B cell (primary cell): ENCODE data around the gene NOS1AP. TPM values are rescaled to one million over a fixed set of nuclear protein-coding genes. Genes with fewer than 3 reads are reported as not detected.

ENCODE experiments used
- ATAC-seq: fragments of 200-7000 bp; cut with Tn5 transposase; one replicate; pipeline ENCODE4 v1.10.0; 2021; ENCODE audit warnings: low read depth, mild to moderate bottlenecking, moderate number of reproducible peaks, moderate library complexity
- CTCF ChIA-PET: fragments of 350-600 bp; sonication (Branson Sonifier 250); formaldehyde crosslinking; loops from one replicate; lab custom pipeline; 2021; ENCODE audit warnings: antibody characterized with exemption, inconsistent platforms; lab: Charles Lee
- POLR2A ChIA-PET: fragments of 350-600 bp; sonication (Branson Sonifier 250); formaldehyde crosslinking; loops from one replicate; lab custom pipeline; 2021; ENCODE audit warnings: antibody characterized with exemption; lab: Charles Lee
- DNase-seq: peaks from one replicate; pipeline ENCODE4 v3.0.0; 2013
- H2AFZ ChIP-seq: 2 replicates; pipeline ENCODE4 v1.6.1; 2012; ENCODE audit warnings: mild to moderate bottlenecking, low read depth, low read length; ENCODE audit not compliant: insufficient read depth, poor library complexity, severe bottlenecking
- H3K27ac ChIP-seq, 2 donors: 1 replicate in 1 of 2; 2 replicates in 1 of 2; pipeline ENCODE4 v1.5.1; 2012 to 2013; ENCODE audit warnings: low read length in 2 of 2, mild to moderate bottlenecking in 2 of 2, moderate library complexity in 1 of 2
- H3K27me3 ChIP-seq, 4 experiments: fragments of 200-600 bp in 1 of 4; sonication (generic) in 1 of 4; replicated peaks in 1 of 4; 1 replicate in 2 of 4; 2 replicates in 2 of 4; pipeline versions ENCODE4 v1.6.1 to v1.7.0; 2013 to 2016; ENCODE audit warnings: low read length in 3 of 4, mild to moderate bottlenecking in 2 of 4, mixed read lengths in 1 of 4, moderate library complexity in 1 of 4; ENCODE audit not compliant: insufficient read depth in 4 of 4, control insufficient read depth in 3 of 4; ENCODE audit errors: control extremely low read depth in 1 of 4
- H3K36me3 ChIP-seq, 2 experiments: replicated peaks in 1 of 2; 1 replicate in 1 of 2; 2 replicates in 1 of 2; pipeline versions ENCODE4 v1.6.1 to v1.7.1; 2013; ENCODE audit warnings: low read length in 1 of 2; ENCODE audit not compliant: insufficient read depth in 2 of 2, control insufficient read depth in 1 of 2; ENCODE audit errors: control extremely low read depth in 1 of 2, extremely low read depth in 1 of 2
- H3K4me1 ChIP-seq, 2 donors: fragments of 200-600 bp in 1 of 2; sonication (generic) in 1 of 2; 1 replicate in 1 of 2; 2 replicates in 1 of 2; pipeline versions ENCODE4 v1.5.1 to v1.6.1; 2013 to 2017; ENCODE audit warnings: low read length in 2 of 2; ENCODE audit not compliant: control insufficient read depth in 2 of 2, insufficient read depth in 2 of 2
- H3K4me2 ChIP-seq: replicated peaks from 2 replicates; pipeline ENCODE3; 2012; ENCODE audit warnings: mild to moderate bottlenecking, low read depth, low read length; ENCODE audit not compliant: poor library complexity, severe bottlenecking
- H3K4me3 ChIP-seq, 5 experiments: fragments of 200-600 bp in 1 of 5; sonication (generic) in 1 of 5; 1 replicate in 3 of 5; 2 replicates in 2 of 5; pipeline versions ENCODE4 v1.5.1 to v1.7.0; 2011 to 2016; ENCODE audit warnings: low read length in 4 of 5, mild to moderate bottlenecking in 4 of 5, low read depth in 2 of 5, control low read depth in 1 of 5, moderate library complexity in 1 of 5; ENCODE audit not compliant: insufficient read depth in 1 of 5; ENCODE audit errors: control extremely low read depth in 1 of 5, extremely low read depth in 1 of 5
- H3K79me2 ChIP-seq: fragments of 200-600 bp; sonication (generic); one replicate; pipeline ENCODE4 v1.6.0; 2016; ENCODE audit warnings: low read length; ENCODE audit not compliant: control insufficient read depth, insufficient read depth
- H3K9ac ChIP-seq: fragments of 200-600 bp; sonication (generic); 2 replicates; pipeline ENCODE4 v1.6.1; 2017; ENCODE audit warnings: mild to moderate bottlenecking, low read length, moderate library complexity
- H3K9me3 ChIP-seq, 3 donors: one replicate each; pipeline versions ENCODE4 v1.6.1 to v1.7.1; 2013; ENCODE audit warnings: low read length in 2 of 3; ENCODE audit not compliant: control insufficient read depth in 2 of 3, insufficient read depth in 1 of 3; ENCODE audit errors: control extremely low read depth in 1 of 3
- H4K20me1 ChIP-seq: 2 replicates; pipeline ENCODE4 v1.6.0; 2012; ENCODE audit warnings: mild to moderate bottlenecking, low read length; ENCODE audit not compliant: insufficient read depth, control insufficient read depth, poor library complexity, severe bottlenecking
- H3K27ac Mint-ChIP-seq: one replicate; pipeline ENCODE4 v1.8.0; 2021; ENCODE audit warnings: mixed read lengths
- H3K27me3 Mint-ChIP-seq: one replicate; pipeline ENCODE4 v1.8.0; 2021; ENCODE audit warnings: mixed read lengths
- H3K4me1 Mint-ChIP-seq: one replicate; pipeline ENCODE4 v1.8.0; 2021; ENCODE audit warnings: mixed read lengths
- H3K4me3 Mint-ChIP-seq: one replicate; pipeline ENCODE4 v1.8.0; 2021; ENCODE audit warnings: mixed read lengths
- H3K9me3 Mint-ChIP-seq: one replicate; pipeline ENCODE4 v1.8.0; 2022; ENCODE audit warnings: mixed read lengths; ENCODE audit not compliant: insufficient read depth
- EZH2 ChIP-seq: IDR thresholded peaks from 2 replicates; pipeline ENCODE4 v1.6.1; 2012; ENCODE audit warnings: borderline replicate concordance, low read depth, mild to moderate bottlenecking, moderate library complexity, low read length; ENCODE audit not compliant: insufficient read depth, poor library complexity, severe bottlenecking
- WGBS: methylation state at CpG from one replicate; pipeline ENCODE4 v1.1.5; 2013; ENCODE audit warnings: missing lambda C conversion rate; ENCODE audit not compliant: insufficient coverage; 5-methylcytosine and 5-hydroxymethylcytosine counted together
- intact Hi-C: fragments of 100-400 bp; cut with micrococcal nuclease; formaldehyde crosslinking; loops from one replicate; pipeline ENCODE4 v1.10.0; 2022
- polyA plus RNA-seq: library from polyadenylated mRNA; depleted of rRNA; stranded (reverse); fragments of >200 nt; gene quantifications from 2 replicates; pipeline ENCODE4 v1.2.3, GENCODE V29; 2012
- total RNA-seq, 2 donors: library from RNA; stranded (reverse); fragments of 120-200 nt in 1 of 2; gene quantifications; 1 replicate in 1 of 2; 2 replicates in 1 of 2; pipeline versions ENCODE4 v1.2.3 to v1.2.4, GENCODE V29; 2013 to 2022
- TF ChIP-seq, protein P1 (sequence below): fragments of 200-600 bp; IDR thresholded peaks from one replicate; pipeline ENCODE4 v1.8.0; 2022; ENCODE audit warnings: antibody characterized with exemption, mild to moderate bottlenecking

Gene NOS1AP
- total and polyA plus RNA-seq, 2 donors (not counting 1 experiment from before 2014, with no cell fraction given) = 0.32 TPM; not detected in 1

DNA sequence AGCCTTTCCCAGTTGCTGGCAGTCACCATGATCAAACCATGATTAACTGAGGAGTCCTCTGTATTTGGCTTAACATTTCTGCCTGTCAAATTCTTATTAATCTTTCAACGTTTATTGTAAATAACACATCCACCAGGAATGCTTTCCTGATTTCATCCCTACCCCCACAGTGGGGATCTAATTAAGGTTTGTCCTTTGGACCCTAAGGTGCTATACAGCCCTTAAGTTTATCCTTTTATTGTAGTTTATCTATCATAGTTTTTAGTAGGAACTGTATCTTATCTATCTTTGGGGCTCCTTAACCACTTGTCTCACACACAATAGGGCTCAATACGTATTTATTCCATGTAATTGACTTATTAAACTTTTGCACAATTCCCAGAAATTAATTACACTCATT is 246.2 kb downstream of the NOS1AP start:
- intact Hi-C loops = no loop called here
- Mint-ChIP-seq H3K27me3 (peaks cover 44% of the 10 kb centered on the region), H3K4me1 (no peaks in the 10 kb centered on the region), H3K4me3 (no peak overlapping the region), H3K9me3 (no peaks in the 10 kb centered on the region), H3K27ac (no peak overlapping the region)
- H3K4me2 ChIP-seq = no peak overlapping the region
- H2AFZ ChIP-seq = no peak overlapping the region
- H3K36me3 ChIP-seq = no peaks in the 10 kb centered on the region
- CTCF ChIA-PET = no interaction called here
- no peak overlapping the region for H3K4me3 ChIP-seq
- no peaks in the 10 kb centered on the region for H4K20me1 ChIP-seq
- WGBS = no CpG with 5 or more reads among the region's 2 CpGs
- no peak overlapping the region for H3K9ac ChIP-seq
- no peaks in the 10 kb centered on the region for H3K79me2 ChIP-seq
- ATAC-seq (no peak), DNase-seq (no peak)
- H3K9me3 ChIP-seq = no peaks in the 10 kb centered on the region
- TF ChIP-seq EZH2 = no peak
- TF ChIP-seq, protein P1, sequence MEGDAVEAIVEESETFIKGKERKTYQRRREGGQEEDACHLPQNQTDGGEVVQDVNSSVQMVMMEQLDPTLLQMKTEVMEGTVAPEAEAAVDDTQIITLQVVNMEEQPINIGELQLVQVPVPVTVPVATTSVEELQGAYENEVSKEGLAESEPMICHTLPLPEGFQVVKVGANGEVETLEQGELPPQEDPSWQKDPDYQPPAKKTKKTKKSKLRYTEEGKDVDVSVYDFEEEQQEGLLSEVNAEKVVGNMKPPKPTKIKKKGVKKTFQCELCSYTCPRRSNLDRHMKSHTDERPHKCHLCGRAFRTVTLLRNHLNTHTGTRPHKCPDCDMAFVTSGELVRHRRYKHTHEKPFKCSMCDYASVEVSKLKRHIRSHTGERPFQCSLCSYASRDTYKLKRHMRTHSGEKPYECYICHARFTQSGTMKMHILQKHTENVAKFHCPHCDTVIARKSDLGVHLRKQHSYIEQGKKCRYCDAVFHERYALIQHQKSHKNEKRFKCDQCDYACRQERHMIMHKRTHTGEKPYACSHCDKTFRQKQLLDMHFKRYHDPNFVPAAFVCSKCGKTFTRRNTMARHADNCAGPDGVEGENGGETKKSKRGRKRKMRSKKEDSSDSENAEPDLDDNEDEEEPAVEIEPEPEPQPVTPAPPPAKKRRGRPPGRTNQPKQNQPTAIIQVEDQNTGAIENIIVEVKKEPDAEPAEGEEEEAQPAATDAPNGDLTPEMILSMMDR = no peak
- no peak overlapping the region for H3K27ac ChIP-seq
- H3K4me1 ChIP-seq = no peaks in the 10 kb centered on the region
- H3K27me3 ChIP-seq = peaks cover 0 to 3% (median 0%) of the 10 kb centered on the region in 4 experiments
- POLR2A ChIA-PET = no interaction called here

DNA sequence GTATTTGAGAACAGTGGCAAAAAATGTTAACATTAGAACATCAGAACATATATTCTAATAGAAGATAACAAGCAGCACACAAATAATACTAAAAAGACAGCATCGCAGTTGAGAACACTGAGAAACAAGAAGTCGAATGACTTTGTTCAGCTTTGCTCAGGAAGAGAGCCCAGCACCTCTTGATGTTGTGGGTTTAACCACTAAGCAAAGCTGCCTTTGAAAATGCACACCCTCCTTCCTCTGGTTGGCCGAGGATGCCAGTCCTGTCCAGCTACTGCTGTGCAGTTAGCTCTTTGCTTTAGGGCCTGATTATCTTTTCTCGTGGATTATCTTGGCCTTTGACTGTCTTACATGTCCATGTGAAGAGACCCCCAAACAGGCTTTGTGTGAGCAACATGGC is 246.7 kb downstream of the NOS1AP start:
- no peaks in the 10 kb centered on the region for H3K79me2 ChIP-seq
- ChIA-PET POLR2A (no interaction called here), CTCF (no interaction called here)

More for the DNA sequence above, 246.7 kb downstream of the NOS1AP start:
- Mint-ChIP-seq H3K4me1 (no peaks in the 10 kb centered on the region), H3K27ac (no peak overlapping the region), H3K9me3 (no peaks in the 10 kb centered on the region), H3K27me3 (peaks cover 39% of the 10 kb centered on the region), H3K4me3 (no peak overlapping the region)
- Histone ChIP-seq H3K9me3 (no peaks in the 10 kb centered on the region), H3K4me1 (no peaks in the 10 kb centered on the region), H2AFZ (no peak overlapping the region), H3K27ac (no peak overlapping the region), H3K4me3 (no peak overlapping the region), H3K4me2 (no peak overlapping the region), H3K27me3 (peaks cover 0 to 3% (median 0%) of the 10 kb centered on the region in 4 experiments), H3K36me3 (no peaks in the 10 kb centered on the region), H4K20me1 (no peaks in the 10 kb centered on the region), H3K9ac (no peak overlapping the region)
- no peak for TF ChIP-seq EZH2
- TF ChIP-seq, protein P1 = no peak
- intact Hi-C loops = no loop called here
- DNase-seq (no peak), ATAC-seq (no peak)
- 78% methylated on average over 2 of the region's 4 CpGs for WGBS
